ENCODE results near the gene SMG9.
"Not testable (repeated sequence)": the region's sequence is repeated elsewhere in the genome, so short reads cannot be mapped to it uniquely, and the experiment has no call there.

SMG9 gene

GRCh38 chr19:43691755-43692154 is 63.0 kb downstream of the SMG9 start:
- H3K27ac ChIP-seq (ENCODE audit: low read length), result no peak overlapping the region

GRCh38 chr19:43690890-43691289 is 63.9 kb downstream of the SMG9 start:
- no peak overlapping the region for H3K4me3 ChIP-seq (ENCODE audit: low read length in 2 of 2)
- no peak overlapping the region for H3K9ac ChIP-seq (ENCODE audit: low read length in 2 of 2)
- peaks cover 11 to 25% of the 10 kb centered on the region in 2 donors for H3K9me3 ChIP-seq (ENCODE audit: control insufficient read depth in 2 of 2, low read length in 2 of 2)
- no peaks in the 10 kb centered on the region for H3K4me1 ChIP-seq (ENCODE audit: control insufficient read depth, insufficient read depth, low read length)
- no peak overlapping the region for H3K27ac ChIP-seq (ENCODE audit: low read length)
- no peaks in the 10 kb centered on the region for H3K36me3 ChIP-seq (ENCODE audit: control insufficient read depth in 2 of 2, insufficient read depth in 2 of 2, low read length in 2 of 2)
- H3K27me3 ChIP-seq (ENCODE audit: control insufficient read depth in 1 of 2, insufficient read depth in 2 of 2, low read length in 2 of 2), result no peaks in the 10 kb centered on the region

More at GRCh38 chr19:43691755-43692154, 63.0 kb downstream of the SMG9 start:
- Histone ChIP-seq H3K9ac (ENCODE audit: low read length in 2 of 2) (no peak overlapping the region), H3K27me3 (ENCODE audit: control insufficient read depth in 1 of 2, insufficient read depth in 2 of 2, low read length in 2 of 2) (peaks cover 0 to 4% of the 10 kb centered on the region in 2 donors), H3K4me1 (ENCODE audit: control insufficient read depth, insufficient read depth, low read length) (no peaks in the 10 kb centered on the region), H3K9me3 (ENCODE audit: control insufficient read depth in 2 of 2, low read length in 2 of 2) (peaks cover 17 to 25% of the 10 kb centered on the region in 2 donors), H3K4me3 (ENCODE audit: low read length in 2 of 2) (no peak overlapping the region), H3K36me3 (ENCODE audit: control insufficient read depth in 2 of 2, insufficient read depth in 2 of 2, low read length in 2 of 2) (no peaks in the 10 kb centered on the region)

GRCh38 chr19:43690444-43690843 is 64.3 kb downstream of the SMG9 start:
- Histone ChIP-seq H3K4me3 (ENCODE audit: low read length in 2 of 2) (no peak overlapping the region), H3K27ac (ENCODE audit: low read length) (no peak overlapping the region), H3K9me3 (ENCODE audit: control insufficient read depth in 2 of 2, low read length in 2 of 2) (peaks cover 11 to 25% of the 10 kb centered on the region in 2 donors), H3K4me1 (ENCODE audit: control insufficient read depth, insufficient read depth, low read length) (no peaks in the 10 kb centered on the region), H3K36me3 (ENCODE audit: control insufficient read depth in 2 of 2, insufficient read depth in 2 of 2, low read length in 2 of 2) (no peaks in the 10 kb centered on the region), H3K27me3 (ENCODE audit: control insufficient read depth in 1 of 2, insufficient read depth in 2 of 2, low read length in 2 of 2) (no peaks in the 10 kb centered on the region), H3K9ac (ENCODE audit: low read length in 2 of 2) (no peak overlapping the region)

- H3K27me3 ChIP-seq (ENCODE audit: control insufficient read depth in 1 of 2, insufficient read depth in 2 of 2, low read length in 2 of 2), result no peaks in the 10 kb centered on the region
- H3K36me3 ChIP-seq (ENCODE audit: control insufficient read depth in 2 of 2, insufficient read depth in 2 of 2, low read length in 2 of 2), result no peaks in the 10 kb centered on the region
- no peak overlapping the region for H3K27ac ChIP-seq (ENCODE audit: low read length)
- H3K9ac ChIP-seq (ENCODE audit: low read length in 2 of 2), result no peak overlapping the region
- no peaks in the 10 kb centered on the region for H3K4me1 ChIP-seq (ENCODE audit: control insufficient read depth, insufficient read depth, low read length)
- H3K9me3 ChIP-seq (ENCODE audit: control insufficient read depth in 2 of 2, low read length in 2 of 2), result peaks cover 11 to 25% of the 10 kb centered on the region in 2 donors
- H3K4me3 ChIP-seq (ENCODE audit: low read length in 2 of 2), result no peak overlapping the region
Observed at GRCh38 chr19:43688059-43688701, 66.6 kb downstream of the SMG9 start.

- no peaks in the 10 kb centered on the region for H3K4me1 ChIP-seq (ENCODE audit: control insufficient read depth, insufficient read depth, low read length)
- H3K27me3 ChIP-seq (ENCODE audit: control insufficient read depth in 1 of 2, insufficient read depth in 2 of 2, low read length in 2 of 2), result no peaks in the 10 kb centered on the region
- no peak overlapping the region for H3K4me3 ChIP-seq (ENCODE audit: low read length in 2 of 2)
- peaks cover 11 to 25% of the 10 kb centered on the region in 2 donors for H3K9me3 ChIP-seq (ENCODE audit: control insufficient read depth in 2 of 2, low read length in 2 of 2)
- no peak overlapping the region for H3K9ac ChIP-seq (ENCODE audit: low read length in 2 of 2)
- no peak overlapping the region for H3K27ac ChIP-seq (ENCODE audit: low read length)
- H3K36me3 ChIP-seq (ENCODE audit: control insufficient read depth in 2 of 2, insufficient read depth in 2 of 2, low read length in 2 of 2), result no peaks in the 10 kb centered on the region
Observed at GRCh38 chr19:43687660-43687997, 67.1 kb downstream of the SMG9 start.

- no peaks in the 10 kb centered on the region for H3K27me3 ChIP-seq (ENCODE audit: control insufficient read depth in 1 of 2, insufficient read depth in 2 of 2, low read length in 2 of 2)
- H3K27ac ChIP-seq (ENCODE audit: low read length), result no peak overlapping the region
- H3K4me3 ChIP-seq (ENCODE audit: low read length in 2 of 2), result no peak overlapping the region
- no peaks in the 10 kb centered on the region for H3K9me3 ChIP-seq (ENCODE audit: control insufficient read depth in 2 of 2, low read length in 2 of 2)
- no peak overlapping the region for H3K9ac ChIP-seq (ENCODE audit: low read length in 2 of 2)
- no peaks in the 10 kb centered on the region for H3K4me1 ChIP-seq (ENCODE audit: control insufficient read depth, insufficient read depth, low read length)
- no peaks in the 10 kb centered on the region for H3K36me3 ChIP-seq (ENCODE audit: control insufficient read depth in 2 of 2, insufficient read depth in 2 of 2, low read length in 2 of 2)
Observed at GRCh38 chr19:43684326-43684725, 70.4 kb downstream of the SMG9 start.

- H3K9me3 ChIP-seq (ENCODE audit: control insufficient read depth in 2 of 2, low read length in 2 of 2), result no peaks in the 10 kb centered on the region
- no peaks in the 10 kb centered on the region for H3K36me3 ChIP-seq (ENCODE audit: control insufficient read depth in 2 of 2, insufficient read depth in 2 of 2, low read length in 2 of 2)
- H3K27me3 ChIP-seq (ENCODE audit: control insufficient read depth in 1 of 2, insufficient read depth in 2 of 2, low read length in 2 of 2), result no peaks in the 10 kb centered on the region
- H3K4me1 ChIP-seq (ENCODE audit: control insufficient read depth, insufficient read depth, low read length), result no peaks in the 10 kb centered on the region
- H3K4me3 ChIP-seq (ENCODE audit: low read length in 2 of 2), result no peak overlapping the region
- H3K9ac ChIP-seq (ENCODE audit: low read length in 2 of 2), result no peak overlapping the region
- H3K27ac ChIP-seq (ENCODE audit: low read length), result no peak overlapping the region
Observed at GRCh38 chr19:43683905-43684304, 70.9 kb downstream of the SMG9 start.

- H3K9me3 ChIP-seq (ENCODE audit: control insufficient read depth in 2 of 2, low read length in 2 of 2), result no peaks in the 10 kb centered on the region
- no peaks in the 10 kb centered on the region for H3K36me3 ChIP-seq (ENCODE audit: control insufficient read depth in 2 of 2, insufficient read depth in 2 of 2, low read length in 2 of 2)
- H3K9ac ChIP-seq (ENCODE audit: low read length in 2 of 2), result no peak overlapping the region
- H3K27ac ChIP-seq (ENCODE audit: low read length), result no peak overlapping the region
- no peaks in the 10 kb centered on the region for H3K27me3 ChIP-seq (ENCODE audit: control insufficient read depth in 1 of 2, insufficient read depth in 2 of 2, low read length in 2 of 2)
- no peaks in the 10 kb centered on the region for H3K4me1 ChIP-seq (ENCODE audit: control insufficient read depth, insufficient read depth, low read length)
- H3K4me3 ChIP-seq (ENCODE audit: low read length in 2 of 2), result no peak overlapping the region
Observed at GRCh38 chr19:43682824-43683661, 71.7 kb downstream of the SMG9 start.

- H3K4me3 ChIP-seq (ENCODE audit: low read length in 2 of 2); H3K36me3 ChIP-seq (ENCODE audit: control insufficient read depth in 2 of 2, insufficient read depth in 2 of 2, low read length in 2 of 2); H3K27ac ChIP-seq (ENCODE audit: low read length); H3K9me3 ChIP-seq (ENCODE audit: control insufficient read depth in 2 of 2, low read length in 2 of 2); H3K4me1 ChIP-seq (ENCODE audit: control insufficient read depth, insufficient read depth, low read length); H3K27me3 ChIP-seq (ENCODE audit: control insufficient read depth in 1 of 2, insufficient read depth in 2 of 2, low read length in 2 of 2); H3K9ac ChIP-seq (ENCODE audit: low read length in 2 of 2): not testable (repeated sequence)
Observed at GRCh38 chr19:43682269-43682668, 72.5 kb downstream of the SMG9 start.

GRCh38 chr19:43681821-43682220 is 72.9 kb downstream of the SMG9 start:
- Histone ChIP-seq H3K9ac (ENCODE audit: low read length in 2 of 2) (no peak overlapping the region), H3K4me3 (ENCODE audit: low read length in 2 of 2) (no peak overlapping the region), H3K27ac (ENCODE audit: low read length) (no peak overlapping the region), H3K4me1 (ENCODE audit: control insufficient read depth, insufficient read depth, low read length) (no peaks in the 10 kb centered on the region), H3K9me3 (ENCODE audit: control insufficient read depth in 2 of 2, low read length in 2 of 2) (no peaks in the 10 kb centered on the region), H3K36me3 (ENCODE audit: control insufficient read depth in 2 of 2, insufficient read depth in 2 of 2, low read length in 2 of 2) (no peaks in the 10 kb centered on the region), H3K27me3 (ENCODE audit: control insufficient read depth in 1 of 2, insufficient read depth in 2 of 2, low read length in 2 of 2) (no peaks in the 10 kb centered on the region)
